GM19467 (cell line): ENCODE measurements around the gene LGSN.
A peak's percentile ranks its signal among the peaks of the same experiment; 100 is the strongest.
"Not testable (repeated sequence)": the region's sequence is repeated elsewhere in the genome, so short reads cannot be mapped to it uniquely, and the experiment has no call there.

ENCODE experiments used
- ATAC-seq: cut with Tn5 transposase; IDR thresholded peaks from one replicate; pipeline ENCODE4 v1.9.1; 2021; ENCODE audit warnings: mild to moderate bottlenecking, moderate library complexity; ENCODE audit not compliant: unreplicated experiment

The LGSN gene

GRCh38 chr6:63307581-63308246 is 12.1 kb downstream of the LGSN start:
- peak; percentile 76 for ATAC-seq

- ATAC-seq = no peak
Observed at GRCh38 chr6:63306420-63306819, 13.4 kb downstream of the LGSN start.

GRCh38 chr6:63305277-63305676 is 14.5 kb downstream of the LGSN start:
- no peak for ATAC-seq

- ATAC-seq = no peak
Observed at GRCh38 chr6:63303476-63303875, 16.3 kb downstream of the LGSN start.

- ATAC-seq = no peak
Observed at GRCh38 chr6:63299667-63300066, 20.1 kb downstream of the LGSN start.

- no peak for ATAC-seq
Observed at GRCh38 chr6:63295553-63296194, 24.1 kb downstream of the LGSN start.

- no peak for ATAC-seq
Observed at GRCh38 chr6:63290492-63291058, 29.2 kb downstream of the LGSN start.

GRCh38 chr6:63289269-63289872 is 30.4 kb downstream of the LGSN start:
- no peak for ATAC-seq

GRCh38 chr6:63280639-63281180 is 39.1 kb downstream of the LGSN start:
- ATAC-seq = no peak

- no peak for ATAC-seq
Observed at GRCh38 chr6:63278916-63279315, 40.9 kb downstream of the LGSN start.

- ATAC-seq = no peak
Observed at GRCh38 chr6:63275953-63276352, 43.8 kb downstream of the LGSN start.

- ATAC-seq = not testable (repeated sequence)
Observed at GRCh38 chr6:63274795-63275430, 44.9 kb downstream of the LGSN start.

GRCh38 chr6:63272397-63272796 is 47.4 kb downstream of the LGSN start:
- no peak for ATAC-seq

- ATAC-seq = no peak
Observed at GRCh38 chr6:63269470-63269869, 50.3 kb downstream of the LGSN start.

- peak; percentile 60 for ATAC-seq
Observed at GRCh38 chr6:63268574-63268973, 51.2 kb downstream of the LGSN start.

- no peak for ATAC-seq
Observed at GRCh38 chr6:63267828-63268227, 52.0 kb downstream of the LGSN start.

- no peak for ATAC-seq
Observed at GRCh38 chr6:63267046-63267445, 52.7 kb downstream of the LGSN start.

- ATAC-seq = no peak
Observed at GRCh38 chr6:63263444-63263843, 56.3 kb downstream of the LGSN start.

GRCh38 chr6:63261820-63262219 is 58.0 kb downstream of the LGSN start:
- ATAC-seq = no peak

- no peak for ATAC-seq
Observed at GRCh38 chr6:63259153-63259552, 60.6 kb downstream of the LGSN start.

GRCh38 chr6:63249875-63250482 is 69.8 kb downstream of the LGSN start:
- no peak for ATAC-seq
